Measurements from ENCODE around the gene VAC14. TPM values are rescaled to one million over a fixed set of nuclear protein-coding genes. Genes with fewer than 3 reads are reported as not detected.

VAC14 gene
- total RNA-seq, 1 experiment from 2014 or later, result 60.9 TPM

DNA sequence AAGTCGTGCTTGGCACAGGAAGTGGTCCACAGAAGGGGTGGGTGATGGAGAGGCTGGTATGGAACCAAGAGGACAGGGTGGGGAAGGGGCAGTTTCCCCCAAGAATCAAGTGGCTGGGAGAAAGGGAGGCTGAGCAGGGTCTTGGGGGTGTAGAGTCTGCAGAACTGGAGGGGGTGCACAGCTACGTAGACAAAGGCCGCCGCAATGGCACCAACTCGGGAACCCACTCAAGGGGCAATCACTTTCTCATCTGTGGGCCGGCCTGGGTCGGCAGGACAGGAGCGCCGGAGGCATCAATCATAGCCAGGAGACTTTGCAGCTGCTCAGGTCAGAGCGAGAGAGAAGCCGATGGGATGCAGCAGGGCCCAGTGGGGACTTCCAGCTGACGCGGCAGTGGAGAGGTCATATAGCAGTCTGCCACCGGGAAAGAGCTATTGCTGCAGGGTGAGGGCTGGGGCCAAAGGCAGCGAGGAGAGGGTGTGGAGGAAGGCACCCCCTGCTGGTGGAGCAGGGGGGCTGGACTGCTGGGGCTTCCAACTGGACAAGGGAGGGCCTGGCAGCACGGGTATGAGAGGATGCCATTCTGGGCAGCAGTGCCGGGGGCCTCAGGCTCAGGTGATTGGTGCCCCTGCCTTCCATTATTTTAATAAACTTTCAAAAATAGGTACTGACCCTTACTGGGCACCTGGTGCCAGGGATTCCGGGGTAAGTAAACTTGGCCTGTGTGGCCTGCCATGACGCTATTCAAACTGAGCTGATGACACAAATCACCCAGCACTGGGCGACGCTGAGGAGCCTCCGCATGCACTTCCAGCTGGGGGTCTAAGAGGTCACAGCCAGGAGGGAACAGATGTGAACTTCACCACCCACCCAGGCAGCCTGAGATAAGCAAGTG, 62.6 kb downstream of the VAC14 start:
- peak; percentile 62 for DNase-seq (ENCODE audit: low read depth, low spot score)
- in situ Hi-C loops (cut with HindIII; ENCODE audit: low pct_unique_long_range_greater_than_20kb, low sequenced_read_pairs), result no loop called here

DNA sequence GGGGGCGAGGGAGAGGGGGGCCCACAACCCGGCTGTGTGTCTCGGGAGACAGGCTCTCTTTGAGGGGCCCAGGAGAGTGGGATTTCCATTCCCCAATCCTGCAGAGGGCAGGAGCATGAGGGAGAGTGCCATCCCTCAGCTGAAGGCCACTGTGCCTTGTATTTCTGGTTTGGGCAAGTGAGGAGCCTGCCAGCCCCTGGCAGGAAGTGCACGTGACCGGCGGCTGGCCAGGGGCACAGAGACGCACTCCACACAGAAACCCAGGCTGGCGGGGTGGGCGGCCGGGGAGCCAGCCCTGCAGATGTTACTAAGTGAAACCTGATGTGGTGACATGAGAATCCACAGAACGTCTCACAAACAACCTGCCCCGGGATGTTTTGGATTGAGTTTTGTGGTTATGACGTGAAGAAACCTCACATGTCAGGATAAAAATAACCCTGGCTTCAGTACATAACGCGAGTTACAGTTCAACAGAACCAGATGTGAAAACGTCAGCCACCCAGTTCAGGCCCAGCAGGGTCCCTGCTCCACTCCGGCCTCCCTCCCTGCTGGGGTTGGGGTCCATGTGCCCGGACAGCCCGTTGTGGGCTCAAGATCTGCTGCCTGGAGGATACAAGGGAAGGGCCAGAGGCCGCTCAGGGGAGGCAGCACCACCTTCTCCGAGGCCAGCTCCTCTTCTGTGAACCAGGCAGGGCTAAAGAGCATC, 63.4 kb downstream of the VAC14 start:
- in situ Hi-C loops (cut with HindIII; ENCODE audit: low pct_unique_long_range_greater_than_20kb, low sequenced_read_pairs), result no loop called here
- DNase-seq (ENCODE audit: low read depth, low spot score), result peak; percentile 80

DNA sequence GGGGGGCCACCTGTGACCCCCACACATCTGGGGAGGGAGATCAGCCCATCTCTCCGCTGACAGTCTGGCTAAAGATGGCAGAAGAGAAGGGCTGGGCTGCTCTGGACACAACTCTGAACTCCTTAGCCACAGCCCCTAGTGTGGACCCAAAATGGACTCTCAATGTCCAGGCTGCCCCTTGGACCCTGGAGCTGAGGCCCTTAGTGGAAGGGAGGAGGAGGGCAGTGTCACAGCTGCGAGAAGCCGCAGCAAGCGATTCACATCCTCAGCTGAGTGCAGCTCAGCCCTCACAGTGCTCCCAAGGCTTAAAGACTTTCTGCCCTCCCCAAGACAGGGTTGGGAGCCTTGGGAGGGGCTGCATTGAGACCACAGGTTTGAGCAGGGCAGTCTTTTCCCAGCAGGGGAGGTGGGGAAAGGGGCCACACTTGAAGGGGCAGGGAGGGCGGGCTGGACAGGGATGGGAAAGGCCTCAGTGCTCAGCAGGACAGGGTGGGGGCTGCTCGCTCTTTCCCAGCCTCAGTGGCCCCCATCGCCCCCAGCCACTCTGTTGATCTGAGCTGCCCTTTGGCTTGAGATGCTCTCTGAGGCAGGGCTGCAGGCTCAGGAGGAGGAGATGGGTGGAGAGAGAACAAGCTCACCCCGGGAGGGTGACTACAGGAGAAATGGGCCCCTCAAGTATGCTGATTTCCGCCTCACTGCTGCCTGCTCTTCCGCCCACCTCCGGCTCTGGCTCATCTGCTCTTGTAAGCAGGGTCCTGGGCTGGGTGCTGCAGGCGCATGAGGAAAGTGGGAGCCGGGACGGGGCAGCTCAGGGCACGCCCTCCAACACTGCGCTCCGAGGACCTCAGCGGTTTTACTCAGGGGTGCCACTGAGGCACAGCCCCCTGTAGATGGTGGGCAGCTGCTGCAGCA, 64.2 kb downstream of the VAC14 start:
- no peak for DNase-seq (ENCODE audit: low read depth, low spot score)
- in situ Hi-C loops (cut with HindIII; ENCODE audit: low pct_unique_long_range_greater_than_20kb, low sequenced_read_pairs), result no loop called here

DNA sequence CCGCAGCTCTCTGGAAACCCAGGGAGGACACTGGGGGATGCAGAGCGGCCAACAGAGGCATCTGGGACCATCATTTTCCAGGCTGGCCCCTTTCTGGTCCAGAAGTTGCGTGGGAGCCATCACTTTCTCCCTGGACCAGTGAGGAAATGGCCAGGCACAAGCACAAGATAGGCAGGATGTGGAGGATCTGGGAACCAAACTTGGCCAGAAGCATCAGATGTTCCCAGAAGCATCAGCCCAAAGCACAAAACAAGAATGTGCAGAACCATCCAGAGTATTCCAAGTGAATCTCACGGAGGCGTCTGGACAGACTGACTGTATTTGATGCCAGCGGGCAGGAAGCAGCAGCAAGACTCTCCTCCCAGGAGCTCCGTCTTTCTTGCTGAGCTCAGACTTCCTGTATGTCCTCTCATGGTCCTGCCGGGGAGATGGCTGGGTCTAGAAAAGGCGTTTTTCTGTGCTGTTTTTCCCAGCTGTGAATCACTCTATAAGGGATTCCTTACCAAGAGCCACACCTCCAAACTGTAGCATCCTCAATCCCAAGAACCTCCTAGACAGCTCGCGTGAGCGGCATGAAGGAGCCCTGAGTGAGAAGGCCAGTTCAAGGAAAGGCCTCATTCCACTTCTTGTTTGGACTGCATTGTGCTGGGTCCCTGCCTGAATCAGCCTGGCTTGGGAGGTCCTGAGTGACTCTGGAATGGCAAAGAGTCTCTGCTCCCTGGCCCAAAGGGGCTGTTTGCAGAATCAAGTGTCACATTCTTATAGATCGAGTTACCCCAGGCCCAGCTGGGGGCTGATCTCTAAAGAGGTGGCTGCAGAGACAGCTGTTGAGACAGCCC, 65.6 kb downstream of the VAC14 start:
- in situ Hi-C loops (cut with HindIII; ENCODE audit: low pct_unique_long_range_greater_than_20kb, low sequenced_read_pairs), result no loop called here
- no peak for DNase-seq (ENCODE audit: low read depth, low spot score)

GRCh38 chr16:70734522-70735095, 66.3 kb downstream of the VAC14 start:
- in situ Hi-C loops (cut with HindIII; ENCODE audit: low pct_unique_long_range_greater_than_20kb, low sequenced_read_pairs), result no loop called here
- no peak for DNase-seq (ENCODE audit: low read depth, low spot score)

DNA sequence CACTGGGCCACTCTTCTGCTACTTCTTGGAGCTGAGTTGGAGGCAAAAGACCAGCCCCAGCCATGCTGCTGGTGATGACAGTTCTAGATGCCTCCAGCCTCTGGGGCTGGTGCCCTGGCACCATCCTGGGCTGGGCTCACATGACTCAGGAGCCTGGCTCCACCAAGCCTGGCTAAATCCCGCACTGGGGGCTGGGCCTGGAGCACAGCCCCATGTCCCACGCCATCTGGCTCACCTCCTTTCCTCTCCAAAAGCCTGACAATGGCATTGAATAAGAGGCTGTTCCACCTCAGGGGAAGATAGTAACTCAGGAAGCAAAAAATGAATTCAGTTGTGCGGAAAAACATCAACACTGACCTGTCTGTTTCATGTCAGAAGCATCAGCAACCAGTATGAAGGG, 70.0 kb downstream of the VAC14 start:
- in situ Hi-C loops (cut with HindIII; ENCODE audit: low pct_unique_long_range_greater_than_20kb, low sequenced_read_pairs), result no loop called here
- DNase-seq (ENCODE audit: low read depth, low spot score), result no peak

- DNase-seq (ENCODE audit: low read depth, low spot score), result no peak
- in situ Hi-C loops (cut with HindIII; ENCODE audit: low pct_unique_long_range_greater_than_20kb, low sequenced_read_pairs), result no loop called here
These were observed 70.9 kb downstream of the VAC14 start for GRCh38 chr16:70730031-70730430.

DNA sequence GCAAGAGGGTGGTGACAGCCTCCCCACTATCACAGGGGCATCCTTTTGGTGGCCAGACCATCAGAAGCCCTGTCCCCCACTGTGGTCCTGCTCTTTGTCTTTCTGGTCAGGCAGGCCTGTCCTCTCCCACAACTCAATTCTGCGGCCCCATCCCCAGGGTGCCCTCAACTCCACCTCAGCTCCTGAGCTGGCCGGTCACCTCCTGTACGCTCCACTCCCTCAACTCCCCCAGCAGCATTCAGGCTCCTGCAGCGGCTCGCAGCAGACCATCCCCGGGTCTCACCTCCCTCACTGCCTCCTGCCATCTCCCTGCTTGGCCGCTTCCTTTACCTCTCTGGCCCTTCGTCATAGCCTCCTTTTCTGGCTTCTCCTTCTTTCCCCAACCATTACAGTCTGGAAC, 71.7 kb downstream of the VAC14 start:
- no peak for DNase-seq (ENCODE audit: low read depth, low spot score)
- in situ Hi-C loops (cut with HindIII; ENCODE audit: low pct_unique_long_range_greater_than_20kb, low sequenced_read_pairs), result no loop called here

DNA sequence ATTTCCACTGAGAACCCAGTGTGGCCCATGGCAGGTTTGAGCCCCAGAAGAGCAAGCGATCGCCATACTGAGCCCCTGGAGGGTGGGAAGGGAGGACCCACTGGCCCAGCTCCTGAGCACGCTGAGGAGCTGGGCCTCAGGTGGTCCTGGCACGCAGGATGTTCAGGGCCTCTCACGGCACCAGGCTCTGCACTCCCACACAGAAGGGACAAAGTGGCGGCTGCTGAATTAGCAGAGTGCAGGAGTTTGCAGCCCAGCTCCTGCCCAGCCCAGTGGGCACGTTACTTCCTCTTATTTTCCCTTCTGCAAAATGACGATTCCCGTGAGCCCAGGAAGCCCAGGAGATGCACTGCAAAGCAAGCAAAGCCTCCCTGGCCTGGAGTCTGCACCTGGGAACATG, 72.8 kb downstream of the VAC14 start:
- in situ Hi-C loops (cut with HindIII; ENCODE audit: low pct_unique_long_range_greater_than_20kb, low sequenced_read_pairs), result no loop called here
- no peak for DNase-seq (ENCODE audit: low read depth, low spot score)

- in situ Hi-C loops (cut with HindIII; ENCODE audit: low pct_unique_long_range_greater_than_20kb, low sequenced_read_pairs), result no loop called here
- DNase-seq (ENCODE audit: low read depth, low spot score), result no peak
These were observed 74.0 kb downstream of the VAC14 start for GRCh38 chr16:70726892-70727361.

GRCh38 chr16:70725912-70726828, 74.8 kb downstream of the VAC14 start:
- peak; percentile 6 for DNase-seq (ENCODE audit: low read depth, low spot score)
- in situ Hi-C loops (cut with HindIII; ENCODE audit: low pct_unique_long_range_greater_than_20kb, low sequenced_read_pairs), result no loop called here

- no peak for DNase-seq (ENCODE audit: low read depth, low spot score)
- in situ Hi-C loops (cut with HindIII; ENCODE audit: low pct_unique_long_range_greater_than_20kb, low sequenced_read_pairs), result no loop called here
These were observed 75.7 kb downstream of the VAC14 start for GRCh38 chr16:70725024-70725911.

DNA sequence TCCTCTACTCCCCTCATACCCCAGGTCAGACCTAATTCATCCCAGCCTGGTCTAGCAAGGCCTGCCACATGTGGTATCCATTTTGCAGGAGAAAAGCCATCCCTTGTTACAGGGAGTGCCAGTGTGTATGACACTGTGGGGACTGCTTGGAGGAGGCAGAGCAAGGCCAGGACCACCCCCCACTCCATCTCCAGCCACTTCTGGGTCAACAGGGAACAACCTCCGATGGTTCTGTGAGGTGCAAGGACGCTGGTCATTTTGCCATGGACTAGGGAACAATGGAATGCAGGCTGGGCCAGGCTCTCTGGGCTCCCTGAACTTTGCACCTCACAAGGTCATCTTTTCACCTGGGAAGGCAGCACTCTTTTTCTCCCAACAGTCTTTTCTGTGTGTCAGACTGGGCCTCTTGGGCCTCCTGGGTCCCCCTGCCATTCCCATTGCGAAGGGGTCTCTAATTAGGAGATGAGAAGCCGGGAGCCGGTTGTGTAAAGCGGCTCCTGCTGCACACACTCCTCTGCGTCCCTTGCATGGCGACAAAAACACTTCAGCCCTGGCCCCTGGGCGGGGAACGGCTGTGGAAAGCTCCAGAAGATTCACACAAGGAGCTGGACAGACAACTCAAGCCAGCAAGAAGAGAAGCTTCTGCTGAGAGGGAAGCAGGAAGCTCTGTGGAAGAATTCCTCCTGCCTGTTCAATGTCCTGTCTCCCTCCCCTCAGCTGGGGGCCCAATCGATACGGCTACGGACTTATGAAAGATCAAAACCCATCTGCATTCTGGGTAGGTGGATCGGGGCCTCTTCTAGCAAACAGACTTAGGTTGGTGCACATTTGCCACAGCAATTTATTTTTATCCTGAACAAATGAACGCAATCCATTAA, 76.6 kb downstream of the VAC14 start:
- in situ Hi-C loops (cut with HindIII; ENCODE audit: low pct_unique_long_range_greater_than_20kb, low sequenced_read_pairs), result no loop called here
- DNase-seq (ENCODE audit: low read depth, low spot score), result no peak

DNA sequence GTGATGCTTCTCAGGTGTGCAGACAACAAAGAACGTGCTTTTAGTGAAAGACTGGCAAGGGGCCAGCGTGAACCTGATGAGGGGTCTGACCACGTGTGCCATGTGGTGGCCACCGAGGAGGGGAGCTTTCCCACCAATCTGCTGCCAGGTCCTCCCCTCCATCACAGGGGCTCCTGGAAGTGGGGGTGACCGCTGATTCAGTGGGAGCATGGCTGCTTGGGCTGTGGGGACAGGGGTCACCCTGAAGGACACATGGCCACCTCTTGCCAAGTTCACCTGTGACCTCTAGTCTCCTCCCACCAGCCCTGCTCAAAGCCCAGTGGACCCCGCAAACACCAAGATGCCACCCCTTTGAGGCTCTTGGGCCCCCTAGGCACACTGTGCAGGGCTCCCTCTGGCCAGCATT, 77.2 kb downstream of the VAC14 start:
- no peak for DNase-seq (ENCODE audit: low read depth, low spot score)
- in situ Hi-C loops (cut with HindIII; ENCODE audit: low pct_unique_long_range_greater_than_20kb, low sequenced_read_pairs), result no loop called here
